HCT116 (cell line): ENCODE data around the gene FLT3LG. TPM values are rescaled to one million over a fixed set of nuclear protein-coding genes. Genes with fewer than 3 reads are reported as not detected.

Experiments
- ATAC-seq: fragments of 200-7000 bp; cut with Tn5 transposase; 2 replicates; pipeline ENCODE4 v1.9.1; 2020; ENCODE audit warnings: mild to moderate bottlenecking, moderate library complexity
- BruUV-seq: library from RNA; stranded (reverse); fragments of 400-500 nt; replicated peaks from 2 replicates; lab custom pipeline; 2021; lab: Mats Ljungman, UMichigan
- CTCF ChIA-PET: fragments of 300-600 bp; sonication (Branson Sonifier 250); formaldehyde crosslinking; loops from one replicate; lab custom pipeline; 2021; ENCODE audit warnings: antibody characterized with exemption; lab: Charles Lee
- POLR2A ChIA-PET: fragments of 300-600, 350-600 bp; sonication (Branson Sonifier 250); formaldehyde crosslinking; loops from one replicate; lab custom pipeline; 2021; ENCODE audit warnings: antibody characterized with exemption; lab: Charles Lee
- RAD21 ChIA-PET, 2 experiments: fragments of 300-600 bp; sonication (Branson Sonifier 250); formaldehyde crosslinking; loops; one replicate each; lab custom pipeline; 2023; ENCODE audit warnings: low total read pairs in 2 of 2; ENCODE audit not compliant: uncharacterized antibody in 2 of 2, unreplicated experiment in 2 of 2, low non-redundant PET in 1 of 2; lab: Charles Lee
- DNase-seq: peaks from one replicate; pipeline ENCODE4 v3.0.0-alpha.2; 2010; ENCODE audit warnings: low read depth, low spot score
- H2AFZ ChIP-seq: fragments of 200-600 bp; shearing (Covaris generic), sonication (generic); 2 replicates; pipeline ENCODE4 v1.6.1; 2017; ENCODE audit warnings: low read depth, mixed run types, mixed read lengths, antibody characterized with exemption, low read length; ENCODE audit not compliant: poor library complexity, severe bottlenecking
- H3K27ac ChIP-seq: 2 replicates; pipeline ENCODE4 v1.5.1; 2012; ENCODE audit warnings: low read depth, low read length
- H3K27me3 ChIP-seq: fragments of 200-600 bp; sonication (generic); 2 replicates; pipeline ENCODE4 v1.6.1; 2016; ENCODE audit warnings: mixed run types, low read length, mixed read lengths; ENCODE audit not compliant: insufficient read depth
- H3K36me3 ChIP-seq, 2 experiments: fragments of 200-500 bp in 1 of 2; fragments of 200-600 bp in 1 of 2; sonication (Bioruptor generic) in 1 of 2; sonication (generic) in 1 of 2; 2 replicates each; pipeline versions ENCODE4 v1.5.1 to v1.6.1; 2014 to 2016; ENCODE audit warnings: low read length in 2 of 2, inconsistent platforms in 1 of 2, mixed read lengths in 1 of 2, mixed run types in 1 of 2; ENCODE audit not compliant: insufficient read depth in 2 of 2, control insufficient read depth in 1 of 2
- H3K4me1 ChIP-seq, 2 experiments: fragments of 200-600 bp in 1 of 2; sonication (generic) in 1 of 2; 2 replicates each; pipeline versions ENCODE4 v1.5.1 to v1.6.1; 2012 to 2017; ENCODE audit warnings: low read length in 2 of 2, inconsistent platforms in 1 of 2, mild to moderate bottlenecking in 1 of 2, mixed read lengths in 1 of 2, mixed run types in 1 of 2, moderate library complexity in 1 of 2; ENCODE audit not compliant: insufficient read depth in 2 of 2, control insufficient read depth in 1 of 2
- H3K4me2 ChIP-seq: fragments of 200-600 bp; sonication (generic); 2 replicates; pipeline ENCODE4 v1.6.1; 2017; ENCODE audit warnings: mixed run types, low read length, mixed read lengths
- H3K4me3 ChIP-seq, 2 experiments: fragments of 200-600 bp in 1 of 2; sonication (generic) in 1 of 2; replicated peaks in 1 of 2; 2 replicates each; pipeline ENCODE4 v1.5.1; 2011 to 2016; ENCODE audit warnings: low read length in 2 of 2, control low read depth in 1 of 2, low read depth in 1 of 2, mild to moderate bottlenecking in 1 of 2, mixed read lengths in 1 of 2, mixed run types in 1 of 2
- H3K79me2 ChIP-seq: fragments of 200-600 bp; sonication (generic); 2 replicates; pipeline ENCODE4 v1.6.1; 2017; ENCODE audit warnings: mild to moderate bottlenecking, mixed run types, low read length, moderate library complexity, mixed read lengths; ENCODE audit not compliant: insufficient read depth
- H3K9ac ChIP-seq: fragments of 200-600 bp; sonication (generic); 2 replicates; pipeline ENCODE4 v1.6.1; 2016; ENCODE audit warnings: low read length, mixed read lengths
- H3K9me2 ChIP-seq: fragments of 200-600 bp; sonication (generic), shearing (Covaris generic); 2 replicates; pipeline ENCODE4 v1.6.1; 2017; ENCODE audit warnings: mixed run types, mild to moderate bottlenecking, moderate library complexity; ENCODE audit not compliant: insufficient read depth
- H3K9me3 ChIP-seq, 2 experiments: fragments of 200-500 bp in 1 of 2; fragments of 200-600 bp in 1 of 2; sonication (Bioruptor generic) in 1 of 2; sonication (generic) in 1 of 2; 2 replicates each; pipeline ENCODE4 v1.6.1; 2014 to 2017; ENCODE audit warnings: low read length in 2 of 2, mixed read lengths in 2 of 2, inconsistent platforms in 1 of 2, low read depth in 1 of 2, mild to moderate bottlenecking in 1 of 2, mixed run types in 1 of 2, moderate library complexity in 1 of 2; ENCODE audit not compliant: control insufficient read depth in 1 of 2, insufficient read depth in 1 of 2
- H4K20me1 ChIP-seq: fragments of 200-600 bp; sonication (generic), shearing (Covaris generic); 2 replicates; pipeline ENCODE4 v1.6.1; 2017; ENCODE audit warnings: mixed run types, mild to moderate bottlenecking, moderate library complexity; ENCODE audit not compliant: insufficient read depth
- CBX3 ChIP-seq: IDR thresholded peaks from 2 replicates; pipeline ENCODE4 v1.6.1; 2012; ENCODE audit warnings: low read depth
- CEBPB ChIP-seq: IDR thresholded peaks from 2 replicates; pipeline ENCODE4 v1.6.1; 2012; ENCODE audit warnings: low read depth
- ELF1 ChIP-seq: IDR thresholded peaks from 2 replicates; pipeline ENCODE4 v1.6.1; 2012; ENCODE audit warnings: low read depth, borderline replicate concordance
- EZH2 ChIP-seq: fragments of 200-600 bp; sonication (generic); IDR thresholded peaks from 2 replicates; pipeline ENCODE4 v1.6.1; 2017; ENCODE audit warnings: antibody characterized with exemption, mixed run types
- FOSL1 ChIP-seq: IDR thresholded peaks from 2 replicates; pipeline ENCODE4 v1.6.1; 2012; ENCODE audit warnings: low read depth
- POLR2A ChIP-seq: IDR thresholded peaks from 2 replicates; pipeline ENCODE4 v1.7.0; 2011; ENCODE audit warnings: borderline replicate concordance; ENCODE audit not compliant: insufficient read depth, insufficient read length; ENCODE audit errors: extremely low read depth
- RAD21 ChIP-seq: IDR thresholded peaks from 2 replicates; pipeline ENCODE4 v1.6.1; 2012; ENCODE audit warnings: low read depth, mild to moderate bottlenecking
- SIN3A ChIP-seq: IDR thresholded peaks from 2 replicates; pipeline ENCODE4 v1.6.1; 2012; ENCODE audit warnings: low read depth
- TCF7L2 ChIP-seq: IDR thresholded peaks from 2 replicates; pipeline ENCODE4 v1.7.0; 2011; ENCODE audit warnings: borderline replicate concordance, inconsistent platforms; ENCODE audit not compliant: insufficient read depth, insufficient read length; ENCODE audit errors: extremely low read depth
- YY1 ChIP-seq: IDR thresholded peaks from 2 replicates; pipeline ENCODE4 v1.6.1; 2011; ENCODE audit warnings: low read length, low read depth, moderate library complexity, mild to moderate bottlenecking; ENCODE audit not compliant: insufficient replicate concordance; ENCODE audit errors: extremely low read depth
- ZFX ChIP-seq: fragments of 450-650 bp; IDR thresholded peaks from 2 replicates; pipeline ENCODE4 v1.6.1; 2017
- intact Hi-C: fragments of 100-400 bp; cut with micrococcal nuclease; formaldehyde crosslinking; loops from 2 replicates; pipeline ENCODE4 v1.10.0; 2022
- total RNA-seq: library from RNA; stranded (reverse); gene quantifications from one replicate; pipeline ENCODE4 v1.2.1, GENCODE V29; 2021; ENCODE audit not compliant: unreplicated experiment
- TF ChIP-seq, protein P1 (sequence below), 3 experiments: fragments of 200-600 bp in 1 of 3; sonication (generic) in 1 of 3; IDR thresholded peaks in 2 of 3; conservative IDR thresholded peaks in 1 of 3; 2 replicates each; pipeline ENCODE4 v1.5.1; 2012 to 2017; ENCODE audit warnings: low read depth in 2 of 3, low read length in 2 of 3, antibody characterized with exemption in 1 of 3, borderline replicate concordance in 1 of 3, control low read depth in 1 of 3, mild to moderate bottlenecking in 1 of 3, mixed read lengths in 1 of 3, mixed run types in 1 of 3, moderate library complexity in 1 of 3; ENCODE audit not compliant: insufficient read depth in 1 of 3
- TF ChIP-seq, protein P2 (sequence below): IDR thresholded peaks from 2 replicates; pipeline ENCODE4 v1.6.1; 2012
- TF ChIP-seq, protein P3 (sequence below): IDR thresholded peaks from 2 replicates; pipeline ENCODE4 v1.6.1; 2012

The FLT3LG gene
- total RNA-seq, 1 experiment from 2014 or later, result 3.8 TPM

DNA sequence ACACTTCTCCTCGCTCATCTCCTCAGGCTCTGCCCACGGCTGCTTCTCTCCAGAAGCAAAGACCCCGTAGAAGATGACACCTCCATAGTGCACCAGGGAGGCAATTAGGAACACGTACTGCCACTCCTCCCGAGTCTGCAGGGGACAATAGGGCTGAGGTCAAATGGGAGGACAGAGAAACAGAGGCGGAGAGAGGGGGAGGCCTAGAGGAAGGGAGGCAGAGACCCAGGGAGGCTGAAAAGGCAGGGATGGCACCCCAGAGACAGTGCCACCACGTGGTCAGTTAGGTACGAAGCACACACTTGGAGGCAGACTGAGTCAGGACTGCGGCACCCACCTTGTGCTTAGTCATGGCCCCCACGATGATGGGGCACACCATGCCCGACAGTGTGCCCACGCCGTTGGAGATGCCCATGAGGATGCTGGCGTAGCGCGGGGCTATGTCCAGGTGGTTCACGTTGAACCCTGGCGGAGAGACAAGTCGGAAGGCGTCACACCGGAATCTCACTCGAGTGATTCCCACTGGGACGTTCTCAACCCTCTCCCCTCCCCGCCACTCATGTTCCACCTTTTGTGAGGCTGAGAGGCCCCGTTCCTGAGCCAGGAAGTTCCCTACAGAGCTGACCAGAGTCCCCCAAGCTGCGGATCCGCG, 43.2 kb upstream of the FLT3LG start:
- no peaks in the 10 kb centered on the region for H3K9me3 ChIP-seq
- peaks cover 8 to 29% of the 10 kb centered on the region in 2 experiments; a peak in 3 of 4 replicates for H3K4me1 ChIP-seq
- H3K27me3 ChIP-seq, result no peaks in the 10 kb centered on the region
- DNase-seq (no peak), ATAC-seq (peak; percentile 31; the same call in 1 of the 2 replicates)
- intact Hi-C loops, result no loop called here
- no TSS peak for BruUV-seq
- H3K9ac ChIP-seq, result no peak overlapping the region
- no peak overlapping the region for H3K4me3 ChIP-seq
- no peaks in the 10 kb centered on the region for H4K20me1 ChIP-seq
- ChIA-PET CTCF (no interaction called here), RAD21 (no interaction called here), POLR2A (no interaction called here)
- TF ChIP-seq, protein P1, sequence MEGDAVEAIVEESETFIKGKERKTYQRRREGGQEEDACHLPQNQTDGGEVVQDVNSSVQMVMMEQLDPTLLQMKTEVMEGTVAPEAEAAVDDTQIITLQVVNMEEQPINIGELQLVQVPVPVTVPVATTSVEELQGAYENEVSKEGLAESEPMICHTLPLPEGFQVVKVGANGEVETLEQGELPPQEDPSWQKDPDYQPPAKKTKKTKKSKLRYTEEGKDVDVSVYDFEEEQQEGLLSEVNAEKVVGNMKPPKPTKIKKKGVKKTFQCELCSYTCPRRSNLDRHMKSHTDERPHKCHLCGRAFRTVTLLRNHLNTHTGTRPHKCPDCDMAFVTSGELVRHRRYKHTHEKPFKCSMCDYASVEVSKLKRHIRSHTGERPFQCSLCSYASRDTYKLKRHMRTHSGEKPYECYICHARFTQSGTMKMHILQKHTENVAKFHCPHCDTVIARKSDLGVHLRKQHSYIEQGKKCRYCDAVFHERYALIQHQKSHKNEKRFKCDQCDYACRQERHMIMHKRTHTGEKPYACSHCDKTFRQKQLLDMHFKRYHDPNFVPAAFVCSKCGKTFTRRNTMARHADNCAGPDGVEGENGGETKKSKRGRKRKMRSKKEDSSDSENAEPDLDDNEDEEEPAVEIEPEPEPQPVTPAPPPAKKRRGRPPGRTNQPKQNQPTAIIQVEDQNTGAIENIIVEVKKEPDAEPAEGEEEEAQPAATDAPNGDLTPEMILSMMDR (IDR thresholded peaks at IDR 0.05 in 2 of 3, conservative IDR thresholded peaks at IDR 0.05 in 1 of 3; ENCODE audit: borderline replicate concordance in 1 of 3, insufficient read depth in 1 of 3, low read depth in 2 of 3, low read length in 2 of 3), result peak in 2 of 3 experiments; percentile 40 to 49; a peak in 3 of 6 replicates
- TF ChIP-seq POLR2A, result no peak
- no peaks in the 10 kb centered on the region for H3K36me3 ChIP-seq
- no peak overlapping the region for H3K27ac ChIP-seq
- no peaks in the 10 kb centered on the region for H3K9me2 ChIP-seq
- H2AFZ ChIP-seq, result no peak overlapping the region
- no peak overlapping the region for H3K4me2 ChIP-seq
- no peaks in the 10 kb centered on the region for H3K79me2 ChIP-seq

DNA sequence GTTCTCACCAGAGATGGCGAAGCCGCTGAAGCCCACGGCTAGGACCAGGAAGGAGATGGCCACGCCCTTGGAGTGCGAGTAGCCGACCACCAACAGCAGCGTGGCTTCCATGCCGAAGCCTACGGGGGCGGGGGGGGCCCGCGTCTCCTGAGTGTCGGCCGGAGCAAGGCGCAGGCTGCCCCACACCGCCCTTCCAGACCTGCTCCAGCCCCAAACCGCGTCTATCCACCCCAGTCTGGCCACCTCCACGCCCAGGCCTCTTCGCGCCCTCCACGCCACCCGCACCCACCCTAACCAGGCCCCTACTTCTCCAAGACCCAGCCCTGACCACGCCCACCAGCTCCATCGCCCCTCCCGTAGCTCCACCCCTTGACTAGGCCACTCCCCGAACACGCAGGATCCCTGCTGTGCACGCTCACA, 42.7 kb upstream of the FLT3LG start:
- H3K4me3 ChIP-seq, result no peak overlapping the region
- H3K79me2 ChIP-seq, result no peaks in the 10 kb centered on the region
- H4K20me1 ChIP-seq, result no peaks in the 10 kb centered on the region
- H3K9me2 ChIP-seq, result no peaks in the 10 kb centered on the region
- DNase-seq (no peak), ATAC-seq (no peak)
- intact Hi-C loops, result no loop called here
- peaks cover 7 to 27% of the 10 kb centered on the region in 2 experiments; a peak in 3 of 4 replicates for H3K4me1 ChIP-seq
- H3K9ac ChIP-seq, result no peak overlapping the region
- H3K27ac ChIP-seq, result no peak overlapping the region
- H3K4me2 ChIP-seq, result no peak overlapping the region
- H3K9me3 ChIP-seq, result no peaks in the 10 kb centered on the region
- TF ChIP-seq CBX3 (no peak), EZH2 (no peak), ELF1 (no peak), CEBPB (no peak), TCF7L2 (no peak), SIN3A (no peak), RAD21 (no peak), YY1 (no peak), POLR2A (no peak), ZFX (no peak), FOSL1 (no peak)
- TF ChIP-seq, protein P2, sequence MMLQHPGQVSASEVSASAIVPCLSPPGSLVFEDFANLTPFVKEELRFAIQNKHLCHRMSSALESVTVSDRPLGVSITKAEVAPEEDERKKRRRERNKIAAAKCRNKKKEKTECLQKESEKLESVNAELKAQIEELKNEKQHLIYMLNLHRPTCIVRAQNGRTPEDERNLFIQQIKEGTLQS, result no peak
- TF ChIP-seq, protein P3, sequence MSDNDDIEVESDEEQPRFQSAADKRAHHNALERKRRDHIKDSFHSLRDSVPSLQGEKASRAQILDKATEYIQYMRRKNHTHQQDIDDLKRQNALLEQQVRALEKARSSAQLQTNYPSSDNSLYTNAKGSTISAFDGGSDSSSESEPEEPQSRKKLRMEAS, result no peak
- TF ChIP-seq, protein P1 (IDR thresholded peaks at IDR 0.05 in 2 of 3, conservative IDR thresholded peaks at IDR 0.05 in 1 of 3; ENCODE audit: borderline replicate concordance in 1 of 3, insufficient read depth in 1 of 3, low read depth in 2 of 3, low read length in 2 of 3), result no peak
- CTCF ChIA-PET, result no interaction called here
- no peaks in the 10 kb centered on the region for H3K36me3 ChIP-seq
- RAD21 ChIA-PET, result no interaction called here
- H2AFZ ChIP-seq, result no peak overlapping the region
- POLR2A ChIA-PET, result no interaction called here
- no peaks in the 10 kb centered on the region for H3K27me3 ChIP-seq
- BruUV-seq, result no TSS peak
